Coronary artery (tissue), 2 donors: Measurements from ENCODE around the gene TRIM14.
"Not testable (repeated sequence)": the region's sequence is repeated elsewhere in the genome, so short reads cannot be mapped to it uniquely, and the experiment has no call there.

Experiments
- DNase-seq: peaks from one replicate; pipeline ENCODE4 v3.0.0-alpha.2; 2017; ENCODE audit warnings: low spot score
- H3K27ac ChIP-seq, 2 donors: fragments of 200-600 bp; sonication (generic); one replicate each; pipeline ENCODE4 v1.5.1; 2016 to 2019
- H3K4me3 ChIP-seq: fragments of 200-600 bp; sonication (generic); 2 replicates; pipeline ENCODE4 v1.5.1; 2016; ENCODE audit warnings: mild to moderate bottlenecking, moderate library complexity
- CTCF ChIP-seq: fragments of 200-600 bp; sonication (generic); IDR thresholded peaks from one replicate; pipeline ENCODE4 v1.5.1; 2019; ENCODE audit warnings: antibody characterized with exemption

Gene TRIM14

GRCh38 chr9:98124637-98125426 is 5.8 kb upstream of the TRIM14 start:
- no peak overlapping the region for H3K27ac ChIP-seq
- DNase-seq = no peak
- no peak for TF ChIP-seq CTCF

GRCh38 chr9:98124091-98124490 is 5.1 kb upstream of the TRIM14 start:
- H3K4me3 ChIP-seq, DNase-seq, H3K27ac ChIP-seq: not testable (repeated sequence)

More at GRCh38 chr9:98124637-98125426, 5.8 kb upstream of the TRIM14 start:
- H3K4me3 ChIP-seq = no peak overlapping the region

- no peak overlapping the region for H3K27ac ChIP-seq
- DNase-seq = no peak
- no peak for TF ChIP-seq CTCF
- no peak overlapping the region for H3K4me3 ChIP-seq
Observed at GRCh38 chr9:98121058-98121457, 2.0 kb upstream of the TRIM14 start.

GRCh38 chr9:98120476-98120875 is 1.5 kb upstream of the TRIM14 start:
- no peak for TF ChIP-seq CTCF
- Histone ChIP-seq H3K4me3 (no peak overlapping the region), H3K27ac (peak overlapping the region in 1 of 2 donors; percentile 50)
- no peak for DNase-seq

- Histone ChIP-seq H3K4me3 (peak overlapping the region; percentile 73), H3K27ac (peak overlapping the region; percentile 38 to 77)
- TF ChIP-seq CTCF = no peak
- DNase-seq = no peak
Observed at GRCh38 chr9:98117984-98118639, 910 bp downstream of the TRIM14 start.

- DNase-seq, H3K27ac ChIP-seq: not testable (repeated sequence)
Observed at GRCh38 chr9:98117097-98117496, 1.9 kb downstream of the TRIM14 start.

GRCh38 chr9:98109052-98109451 is 10.0 kb downstream of the TRIM14 start:
- H3K4me3 ChIP-seq = no peak overlapping the region
- no peak for DNase-seq
- TF ChIP-seq CTCF = no peak
- H3K27ac ChIP-seq = peak overlapping the region in 1 of 2 donors; percentile 28

More at GRCh38 chr9:98117097-98117496, 1.9 kb downstream of the TRIM14 start:
- H3K4me3 ChIP-seq = not testable (repeated sequence)

GRCh38 chr9:98108531-98109031 is 10.4 kb downstream of the TRIM14 start:
- no peak for DNase-seq
- H3K4me3 ChIP-seq = no peak overlapping the region
- peak overlapping the region in 1 of 2 donors; percentile 8 for H3K27ac ChIP-seq
- no peak for TF ChIP-seq CTCF
